ENCODE results near the gene ATP8B1.

DNA sequence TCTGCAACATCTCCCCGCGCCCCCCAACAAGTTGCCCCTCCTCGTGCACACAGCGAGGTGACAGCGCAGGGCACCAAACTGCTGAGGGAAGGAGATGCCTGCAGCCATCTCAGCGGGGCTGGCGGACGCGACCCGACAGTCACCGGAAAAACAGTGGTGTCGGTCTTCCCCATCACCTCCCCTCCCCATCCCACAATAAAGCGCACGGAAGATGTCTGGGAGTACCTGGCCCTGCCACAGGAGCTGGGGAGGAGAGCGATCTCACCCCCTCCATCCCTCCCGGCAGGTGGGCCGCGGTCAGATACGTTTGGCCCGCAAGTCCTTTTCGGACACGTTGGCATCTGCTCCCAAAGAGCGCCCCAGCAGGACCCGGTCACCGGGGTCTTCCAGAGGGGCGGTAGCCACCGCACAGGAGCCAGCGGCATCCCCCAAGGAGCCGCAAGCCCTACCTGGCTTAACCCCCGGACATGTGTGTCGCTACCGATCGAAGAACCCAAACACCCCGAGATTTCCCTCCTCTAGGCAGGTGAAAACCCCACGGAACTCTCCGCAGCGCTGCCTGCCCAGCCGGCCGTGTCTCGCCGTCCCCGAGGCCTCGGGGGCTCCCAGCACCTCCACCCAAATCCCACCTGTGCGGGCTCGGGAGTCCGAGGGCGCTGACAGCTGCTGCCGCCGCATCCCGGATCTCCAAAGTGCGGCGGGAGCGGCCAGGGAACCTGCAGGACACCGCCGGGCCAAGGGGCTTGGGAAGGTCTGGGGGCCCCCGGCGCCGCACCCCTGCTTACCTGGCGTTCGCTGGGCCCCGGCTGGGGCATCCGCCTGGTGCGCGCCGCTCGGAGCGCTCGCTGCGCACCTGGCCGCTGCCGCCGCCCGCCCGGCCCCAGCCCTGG, 657 bp downstream of the ATP8B1 start:
- TF ChIP-seq CTCF (IDR thresholded peaks at IDR 0.05; ENCODE audit: low read depth, low read length) (no peak), POLR2A (IDR thresholded peaks at IDR 0.05; ENCODE audit: extremely low read depth, insufficient read length) (no peak), MYC (IDR thresholded peaks at IDR 0.05; ENCODE audit: low read depth, low read length) (no peak), MAX (IDR thresholded peaks at IDR 0.05; ENCODE audit: low read depth, low read length) (no peak)

All from NB4 (cell line).